Measurements from ENCODE around the gene DYRK2. TPM values are rescaled to one million over a fixed set of nuclear protein-coding genes. Genes with fewer than 3 reads are reported as not detected.

DYRK2 gene
- total RNA-seq, 4 donors from 2014 or later: 8.0 to 16.0 (median 13.2) TPM

DNA sequence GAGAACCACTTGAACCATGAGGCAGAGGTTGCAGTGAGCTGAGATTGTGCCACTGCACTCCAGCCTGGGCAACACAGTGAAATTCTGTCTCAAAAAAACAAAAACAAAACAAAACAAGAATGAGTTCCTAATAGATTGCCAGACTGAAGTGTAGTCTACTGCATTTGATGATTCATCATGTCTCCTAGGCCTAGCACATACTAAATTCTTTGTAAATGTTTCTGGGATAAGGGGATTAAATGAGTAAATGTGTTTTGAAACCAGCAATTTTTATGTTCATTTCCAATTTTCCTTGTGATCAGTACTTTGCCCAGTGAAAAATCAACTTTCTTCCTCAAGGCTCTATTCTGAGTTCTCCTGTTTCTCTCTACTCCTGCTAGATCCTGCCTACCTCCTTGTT, 2.9 kb upstream of the DYRK2 start:
- intact Hi-C loops (cut with DNase I; ENCODE audit: low total_unique reads): no loop called here
- H3K4me3 ChIP-seq (ENCODE audit: low read depth, poor library complexity, severe bottlenecking): no peak overlapping the region
- DNase-seq (ENCODE audit: low spot score in 2 of 2): no peak
- no peak for TF ChIP-seq POLR2A (IDR thresholded peaks at IDR 0.05)
- no peak for TF ChIP-seq CTCF (IDR thresholded peaks at IDR 0.05)

- DNase-seq (ENCODE audit: low spot score in 2 of 2): no peak
- no peak overlapping the region for H3K4me3 ChIP-seq (ENCODE audit: low read depth, poor library complexity, severe bottlenecking)
- intact Hi-C loops (cut with DNase I; ENCODE audit: low total_unique reads): no loop called here
- 87 to 93% methylated on average over 4 of the region's 4 CpGs for WGBS, 2 donors
- no peak for TF ChIP-seq POLR2A (IDR thresholded peaks at IDR 0.05)
- no peak for TF ChIP-seq CTCF (IDR thresholded peaks at IDR 0.05)
Measured at GRCh38 chr12:67646775-67647174, 1.8 kb upstream of the DYRK2 start.

GRCh38 chr12:67647181-67647798, 1.3 kb upstream of the DYRK2 start:
- intact Hi-C loops (cut with DNase I; ENCODE audit: low total_unique reads): no loop called here
- WGBS, 2 donors: 33 to 41% methylated on average over 21 of the region's 21 CpGs
- H3K4me3 ChIP-seq (ENCODE audit: low read depth, poor library complexity, severe bottlenecking): no peak overlapping the region
- no peak for DNase-seq (ENCODE audit: low spot score in 2 of 2)
- TF ChIP-seq POLR2A (IDR thresholded peaks at IDR 0.05): no peak
- no peak for TF ChIP-seq CTCF (IDR thresholded peaks at IDR 0.05)

- no peak for TF ChIP-seq POLR2A (IDR thresholded peaks at IDR 0.05)
- TF ChIP-seq CTCF (IDR thresholded peaks at IDR 0.05): no peak
- intact Hi-C loops (cut with DNase I; ENCODE audit: low total_unique reads): no loop called here
- H3K4me3 ChIP-seq (ENCODE audit: low read depth, poor library complexity, severe bottlenecking): peak overlapping the region; percentile 84
Measured at GRCh38 chr12:67647799-67648520, 585 bp upstream of the DYRK2 start.

GRCh38 chr12:67649261-67649569, 670 bp downstream of the DYRK2 start:
- DNase-seq (ENCODE audit: low spot score in 2 of 2): no peak
- 0% methylated on average over 3 to 20 of the region's 41 CpGs for WGBS, 2 donors
- peak overlapping the region; percentile 88 for H3K4me3 ChIP-seq (ENCODE audit: low read depth, poor library complexity, severe bottlenecking)
- intact Hi-C loops (cut with DNase I; ENCODE audit: low total_unique reads): no loop called here
- no peak for TF ChIP-seq POLR2A (IDR thresholded peaks at IDR 0.05)
- no peak for TF ChIP-seq CTCF (IDR thresholded peaks at IDR 0.05)

More at GRCh38 chr12:67647799-67648520, 585 bp upstream of the DYRK2 start:
- WGBS, 2 donors: 1 to 2% methylated on average over 40 to 41 of the region's 41 CpGs
- peak; percentile 72 to 94 for DNase-seq (ENCODE audit: low spot score in 2 of 2)
